Stomach (tissue), 4 donors: Measurements from ENCODE around the gene PRKN.

Experiments
- CTCF ChIP-seq, 7 experiments: fragments of 450-650 bp in 4 of 7; fragments of 200-600 bp in 3 of 7; sonication (generic) in 3 of 7; IDR thresholded peaks; one replicate each; pipeline ENCODE4 v1.5.1; 2016 to 2019; ENCODE audit warnings: antibody characterized with exemption in 7 of 7, control low read depth in 2 of 7, mild to moderate bottlenecking in 1 of 7
- EP300 ChIP-seq: sonication (generic); formaldehyde crosslinking; IDR thresholded peaks from one replicate; pipeline ENCODE4 v1.6.1; 2017; ENCODE audit warnings: antibody characterized with exemption
- POLR2A ChIP-seq, 4 donors: fragments of 450-650 bp; IDR thresholded peaks; one replicate each; pipeline ENCODE4 v1.6.1; 2016; ENCODE audit warnings: antibody characterized with exemption in 4 of 4, control low read depth in 2 of 4, mild to moderate bottlenecking in 1 of 4, moderate library complexity in 1 of 4
- POLR2AphosphoS5 ChIP-seq, 3 donors: sonication (generic); formaldehyde crosslinking; IDR thresholded peaks; one replicate each; pipeline ENCODE4 v1.6.1; 2016; ENCODE audit warnings: antibody characterized with exemption in 3 of 3

- no peak for TF ChIP-seq POLR2A (IDR thresholded peaks at IDR 0.05)
- no peak for TF ChIP-seq CTCF (IDR thresholded peaks at IDR 0.05)
- TF ChIP-seq POLR2AphosphoS5 (IDR thresholded peaks at IDR 0.05) = no peak
- no peak for TF ChIP-seq EP300
These were observed 1073.4 kb downstream of the PRKN start for GRCh38 chr6:161654209-161654608.
